GM23338 (cell line): ENCODE results near the gene XXYLT1. TPM values are rescaled to one million over a fixed set of nuclear protein-coding genes. Genes with fewer than 3 reads are reported as not detected.
A peak's percentile ranks its signal among the peaks of the same experiment; 100 is the strongest.

Source experiments
- ATAC-seq: fragments of 200-7000 bp; cut with Tn5 transposase; 3 replicates; pipeline ENCODE4 v1.9.1; 2020
- DNase-seq: peaks from one replicate; pipeline ENCODE4 v3.0.0-alpha.2; 2015; ENCODE audit warnings: low spot score
- H2AFZ ChIP-seq: fragments of 200-600 bp; sonication (generic); 2 replicates; pipeline ENCODE4 v1.8.0; 2016; ENCODE audit warnings: antibody characterized with exemption, mild to moderate bottlenecking, moderate library complexity
- H3F3A ChIP-seq: fragments of 200-600 bp; sonication (generic); replicated peaks from 2 replicates; pipeline ENCODE4 v1.8.0; 2017; ENCODE audit warnings: antibody characterized with exemption, mixed run types, low read depth
- H3K27ac ChIP-seq: fragments of 200-600 bp; sonication (generic); 2 replicates; pipeline ENCODE4 v1.6.1; 2016; ENCODE audit warnings: low read depth
- H3K27me3 ChIP-seq: fragments of 200-600 bp; sonication (generic); 2 replicates; pipeline ENCODE4 v1.8.0; 2016; ENCODE audit warnings: mild to moderate bottlenecking, mixed run types, moderate library complexity; ENCODE audit not compliant: insufficient read depth
- H3K36me3 ChIP-seq: fragments of 200-600 bp; sonication (generic); 2 replicates; pipeline ENCODE4 v1.8.0; 2016; ENCODE audit warnings: mild to moderate bottlenecking; ENCODE audit not compliant: insufficient read depth
- H3K4me1 ChIP-seq: fragments of 200-600 bp; sonication (generic); 2 replicates; pipeline ENCODE4 v1.8.0; 2016; ENCODE audit warnings: mild to moderate bottlenecking, moderate library complexity; ENCODE audit not compliant: insufficient read depth
- H3K4me2 ChIP-seq: fragments of 200-600 bp; sonication (generic); 2 replicates; pipeline ENCODE4 v1.7.1; 2017; ENCODE audit warnings: mixed run types
- H3K4me3 ChIP-seq: fragments of 200-600 bp; sonication (generic); 2 replicates; pipeline ENCODE4 v1.6.1; 2016; ENCODE audit warnings: mixed run types
- H3K79me2 ChIP-seq: fragments of 200-600 bp; sonication (generic); replicated peaks from 2 replicates; pipeline ENCODE4 v1.8.0; 2017; ENCODE audit warnings: mild to moderate bottlenecking; ENCODE audit not compliant: insufficient read depth
- H3K9me2 ChIP-seq: fragments of 200-600 bp; sonication (generic); 2 replicates; pipeline ENCODE4 v1.8.0; 2017; ENCODE audit not compliant: insufficient read depth
- H4K20me1 ChIP-seq: fragments of 200-600 bp; sonication (generic); replicated peaks from 2 replicates; pipeline ENCODE4 v1.8.0; 2017; ENCODE audit warnings: mild to moderate bottlenecking; ENCODE audit not compliant: insufficient read depth
- H3K27ac Mint-ChIP-seq: 2 replicates; pipeline ENCODE4 v1.8.0; 2020; ENCODE audit warnings: inconsistent platforms, mild to moderate bottlenecking, moderate library complexity, mixed read lengths
- H3K27me3 Mint-ChIP-seq: 3 replicates; pipeline ENCODE4 v1.8.0; 2022; ENCODE audit warnings: low read depth, mild to moderate bottlenecking, moderate library complexity, mixed read lengths, inconsistent platforms; ENCODE audit not compliant: insufficient read depth, poor library complexity
- H3K36me3 Mint-ChIP-seq: 3 replicates; pipeline ENCODE4 v1.8.0; 2021; ENCODE audit warnings: low read depth, mild to moderate bottlenecking, inconsistent platforms, moderate library complexity, mixed read lengths
- H3K4me1 Mint-ChIP-seq: 3 replicates; pipeline ENCODE4 v1.8.0; 2020; ENCODE audit warnings: mild to moderate bottlenecking, inconsistent platforms, mixed read lengths
- H3K4me3 Mint-ChIP-seq: 3 replicates; pipeline ENCODE4 v1.8.0; 2021; ENCODE audit warnings: moderate library complexity, mild to moderate bottlenecking, inconsistent platforms, mixed read lengths
- H3K9me3 Mint-ChIP-seq: 3 replicates; pipeline ENCODE4 v1.8.0; 2020; ENCODE audit warnings: moderate library complexity, mild to moderate bottlenecking, inconsistent platforms, mixed read lengths
- CREB1 ChIP-seq: fragments of 250-450 bp; sonication (Bioruptor Pico); IDR thresholded peaks from 2 replicates; pipeline ENCODE4 v1.5.0; 2020; ENCODE audit warnings: low read depth, mild to moderate bottlenecking, moderate library complexity
- CTCF ChIP-seq, 2 experiments: fragments of 200-600 bp in 1 of 2; sonication (generic) in 1 of 2; conservative IDR thresholded peaks; 2 replicates each; pipeline versions ENCODE4 v1.5.1 to v1.6.1; 2016 to 2017; ENCODE audit warnings: antibody characterized with exemption in 2 of 2, low read depth in 2 of 2, mild to moderate bottlenecking in 2 of 2, moderate library complexity in 1 of 2
- ETS1 ChIP-seq: IDR thresholded peaks from 2 replicates; pipeline ENCODE4 v1.6.1; 2016; ENCODE audit warnings: antibody characterized with exemption
- EZH2 ChIP-seq: fragments of 200-600 bp; sonication (generic); IDR thresholded peaks from one replicate; pipeline ENCODE4 v1.8.0; 2017; ENCODE audit warnings: antibody characterized with exemption, mild to moderate bottlenecking, low read depth; ENCODE audit not compliant: unreplicated experiment
- EZH2phosphoT487 ChIP-seq: fragments of 200-600 bp; sonication (generic); IDR thresholded peaks from one replicate; pipeline ENCODE4 v1.8.1; 2018; ENCODE audit warnings: antibody characterized with exemption; ENCODE audit not compliant: unreplicated experiment
- NANOG ChIP-seq: IDR thresholded peaks from 2 replicates; pipeline ENCODE4 v1.6.1; 2016; ENCODE audit warnings: antibody characterized with exemption, borderline replicate concordance
- REST ChIP-seq: IDR thresholded peaks from one replicate; pipeline ENCODE4 v1.6.1; 2018; ENCODE audit warnings: antibody characterized with exemption; ENCODE audit not compliant: unreplicated experiment
- STAT1 ChIP-seq: IDR thresholded peaks from one replicate; pipeline ENCODE4 v1.6.1; 2016; ENCODE audit warnings: antibody characterized with exemption; ENCODE audit not compliant: unreplicated experiment
- ZNF114 ChIP-seq: fragments of 250-450 bp; sonication (Bioruptor Pico); IDR thresholded peaks from 2 replicates; pipeline ENCODE4 v1.5.0; 2020; ENCODE audit warnings: mild to moderate bottlenecking, moderate library complexity
- ZNF331 ChIP-seq: fragments of 250-450 bp; sonication (Bioruptor Pico); IDR thresholded peaks from 2 replicates; pipeline ENCODE4 v1.5.0; 2020; ENCODE audit warnings: low read depth, mild to moderate bottlenecking, moderate library complexity
- ZNF462 ChIP-seq: fragments of 250-450 bp; sonication (Bioruptor Pico); IDR thresholded peaks from 2 replicates; pipeline ENCODE4 v1.5.0; 2020; ENCODE audit warnings: mild to moderate bottlenecking, moderate library complexity
- polyA plus RNA-seq: library from polyadenylated mRNA; unstranded; fragments of >200 nt; fragmentation: Nextera tagmentation; extraction: Ambion mirVana; gene quantifications from 2 replicates; pipeline ENCODE4 v1.2.1, GENCODE V29; 2016
- total RNA-seq: library from RNA; depleted of rRNA; stranded (reverse); fragments of >200 nt; shearing (Covaris generic); gene quantifications from 2 replicates; pipeline ENCODE4 v1.2.3, GENCODE V29; 2014

The XXYLT1 gene
- total and polyA plus RNA-seq, 2 experiments from 2014 or later, result 13.5 to 34.8 TPM

- Histone ChIP-seq H3K27ac (no peak overlapping the region), H3K27me3 (no peaks in the 10 kb centered on the region), H3K9me2 (no peaks in the 10 kb centered on the region), H3K79me2 (peaks cover 76% of the 10 kb centered on the region), H2AFZ (no peak overlapping the region), H3F3A (no peaks in the 10 kb centered on the region), H3K4me3 (no peak overlapping the region), H3K4me1 (peaks cover 33% of the 10 kb centered on the region), H3K36me3 (peaks cover 2% of the 10 kb centered on the region; the same call in 1 of the 2 replicates), H4K20me1 (no peaks in the 10 kb centered on the region; the same call in 1 of the 2 replicates), H3K4me2 (no peak overlapping the region)
- TF ChIP-seq ZNF114 (CRISPR knock-in tag) (no peak), ETS1 (no peak), EZH2 (no peak), ZNF331 (CRISPR knock-in tag) (no peak), EZH2phosphoT487 (no peak), REST (no peak), STAT1 (no peak), ZNF462 (CRISPR knock-in tag) (no peak), NANOG (no peak), CTCF (conservative IDR thresholded peaks at IDR 0.05; ENCODE audit: low read depth in 2 of 2) (no peak), CREB1 (no peak)
- Mint-ChIP-seq H3K36me3 (peaks cover 3% of the 10 kb centered on the region), H3K9me3 (peaks cover 3% of the 10 kb centered on the region), H3K4me1 (peaks cover 65% of the 10 kb centered on the region), H3K27ac (peak overlapping the region; percentile 10; the same call in 1 of the 2 replicates), H3K27me3 (peaks cover 9% of the 10 kb centered on the region), H3K4me3 (no peak overlapping the region)
- no peak for ATAC-seq
- DNase-seq, result no peak
These were observed 84.8 kb downstream of the XXYLT1 start for GRCh38 chr3:195186041-195186709.
